Mesodermal cell (in vitro differentiated cells): Measurements from ENCODE around the gene ZNF580.

Source experiments
- H3K27ac ChIP-seq: 2 replicates; pipeline ENCODE4 v1.7.0; 2013; ENCODE audit warnings: mild to moderate bottlenecking, low read depth, low read length, moderate library complexity; ENCODE audit not compliant: severe bottlenecking
- H3K36me3 ChIP-seq: 2 replicates; pipeline ENCODE4 v1.7.1; 2013; ENCODE audit warnings: mild to moderate bottlenecking, low read length, moderate library complexity; ENCODE audit not compliant: control insufficient read depth, insufficient read depth
- H3K4me1 ChIP-seq: one replicate; pipeline ENCODE4 v1.7.1; 2013; ENCODE audit warnings: mild to moderate bottlenecking, low read length; ENCODE audit not compliant: insufficient read depth, control insufficient read depth, poor library complexity, severe bottlenecking
- H3K4me3 ChIP-seq: 2 replicates; pipeline ENCODE4 v1.7.0; 2013; ENCODE audit warnings: low read length, control low read depth, mild to moderate bottlenecking; ENCODE audit not compliant: insufficient read depth, poor library complexity, severe bottlenecking; ENCODE audit errors: extremely low read depth
- H3K9me3 ChIP-seq: 2 replicates; pipeline ENCODE4 v1.7.1; 2013; ENCODE audit warnings: mild to moderate bottlenecking, low read length, moderate library complexity; ENCODE audit not compliant: control insufficient read depth
- WGBS, 2 experiments: methylation state at CpG; one replicate each; pipeline ENCODE4 v1.1.5; 2013; ENCODE audit warnings: missing lambda C conversion rate in 2 of 2; ENCODE audit not compliant: insufficient coverage in 2 of 2; 5-methylcytosine and 5-hydroxymethylcytosine counted together

The ZNF580 gene

DNA sequence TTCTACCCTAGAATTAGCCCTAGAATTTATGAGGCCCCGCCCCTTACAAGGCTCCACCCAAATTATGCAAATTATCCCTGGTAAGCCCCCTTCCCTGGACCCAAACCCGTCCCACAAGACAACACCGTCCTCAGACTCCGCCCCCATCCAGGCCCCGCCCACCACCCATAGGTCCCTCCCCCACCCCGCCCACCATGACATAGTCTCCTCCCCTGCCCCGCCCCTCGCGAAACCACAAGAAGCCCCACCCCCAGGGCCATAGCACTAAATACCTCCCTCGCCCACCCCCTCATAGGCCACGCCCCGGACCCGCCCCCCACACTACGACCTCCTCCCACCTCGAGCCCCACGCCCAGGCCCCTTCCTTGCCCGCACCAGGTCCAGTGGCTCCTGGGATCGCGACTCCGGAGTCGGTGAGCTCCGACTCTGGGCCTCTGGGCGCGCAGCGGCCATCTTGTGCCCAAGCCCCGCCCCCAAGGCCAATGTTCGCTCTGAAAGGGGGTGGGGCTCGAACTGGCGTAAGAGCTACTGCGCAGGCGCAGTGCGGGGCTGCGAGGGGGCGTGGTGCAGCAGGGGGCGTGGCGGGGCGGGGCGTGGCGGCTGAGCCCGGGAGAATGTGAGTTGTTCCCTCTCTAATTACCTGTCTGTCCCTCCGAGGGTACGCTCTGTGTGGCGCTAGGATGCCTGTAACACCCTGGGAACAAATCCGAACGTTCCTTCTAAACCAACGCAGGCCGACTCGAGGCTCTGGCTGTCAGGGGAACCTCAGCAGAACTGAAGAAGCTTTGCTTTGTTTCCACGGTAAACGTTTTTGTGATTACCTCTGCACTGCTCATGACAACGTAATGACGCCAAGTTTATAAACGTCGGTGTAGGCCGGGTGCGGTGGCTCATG is 16.4 kb upstream of the ZNF580 start, which contains the start of gene ZNF784:
ZNF784 (minus strand) TSS at position 458 of the 895 bp plus-strand sequence; CDS start at position 453, 5 bp downstream.
- Histone ChIP-seq H3K27ac (peak within 1 kb of the TSS; percentile 97), H3K4me3 (peak within 1 kb of the TSS; percentile 56), H3K36me3 (peaks cover 13% of the 10 kb centered on the region), H3K4me1 (no peaks in the 10 kb centered on the region), H3K9me3 (no peaks in the 10 kb centered on the region)
- 2 to 4% methylated on average over 36 to 40 of the region's 56 CpGs for WGBS, 2 experiments

DNA sequence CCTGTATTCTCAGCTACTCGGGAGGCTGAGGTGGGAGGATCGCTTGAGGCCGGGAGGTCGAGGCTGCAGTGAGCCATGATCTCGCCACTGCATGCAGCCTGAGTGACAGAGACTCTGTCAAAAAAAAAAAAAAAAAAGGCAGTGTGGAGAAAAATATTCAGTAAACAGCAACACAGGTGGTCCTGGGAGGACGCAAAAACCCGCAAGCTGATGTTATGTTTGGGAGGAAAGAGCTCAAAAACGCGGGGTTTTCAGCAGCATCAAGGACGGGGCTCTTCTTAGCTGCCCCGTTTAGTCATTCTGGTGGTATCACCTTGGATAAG is 15.8 kb upstream of the ZNF580 start:
- Histone ChIP-seq H3K4me3 (peak overlapping the region; percentile 56), H3K27ac (no peak overlapping the region), H3K36me3 (peaks cover 9% of the 10 kb centered on the region), H3K4me1 (no peaks in the 10 kb centered on the region), H3K9me3 (no peaks in the 10 kb centered on the region)
- 60% methylated on average over 11 of the region's 11 CpGs; no CpG with 5 or more reads in 1 of the 2 experiments for WGBS, 2 experiments

DNA sequence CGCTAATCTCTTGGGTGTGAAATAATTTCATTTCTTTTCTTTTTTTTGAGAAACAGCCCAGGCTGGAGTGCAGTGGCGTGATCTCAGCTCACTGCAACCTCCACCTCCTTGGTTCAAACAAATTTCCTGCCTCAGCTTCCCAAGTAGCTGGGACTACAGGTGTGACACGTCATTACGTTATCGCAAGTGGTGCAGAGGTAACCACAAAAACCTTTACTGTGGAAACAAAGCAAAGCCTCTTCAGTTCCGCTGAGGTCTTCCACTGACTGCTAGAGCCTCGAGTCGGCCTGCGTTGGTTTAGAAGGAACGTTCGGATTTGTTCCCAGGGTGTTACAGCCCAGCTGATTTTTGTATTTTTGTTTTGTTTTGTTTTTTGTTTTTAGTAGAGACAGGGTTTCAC is 14.5 kb upstream of the ZNF580 start:
- no peak overlapping the region for H3K4me3 ChIP-seq
- peaks cover 2% of the 10 kb centered on the region for H3K36me3 ChIP-seq
- WGBS, 2 experiments: 82 to 93% methylated on average over 9 to 10 of the region's 11 CpGs
- H3K9me3 ChIP-seq: no peaks in the 10 kb centered on the region
- no peak overlapping the region for H3K27ac ChIP-seq
- no peaks in the 10 kb centered on the region for H3K4me1 ChIP-seq

DNA sequence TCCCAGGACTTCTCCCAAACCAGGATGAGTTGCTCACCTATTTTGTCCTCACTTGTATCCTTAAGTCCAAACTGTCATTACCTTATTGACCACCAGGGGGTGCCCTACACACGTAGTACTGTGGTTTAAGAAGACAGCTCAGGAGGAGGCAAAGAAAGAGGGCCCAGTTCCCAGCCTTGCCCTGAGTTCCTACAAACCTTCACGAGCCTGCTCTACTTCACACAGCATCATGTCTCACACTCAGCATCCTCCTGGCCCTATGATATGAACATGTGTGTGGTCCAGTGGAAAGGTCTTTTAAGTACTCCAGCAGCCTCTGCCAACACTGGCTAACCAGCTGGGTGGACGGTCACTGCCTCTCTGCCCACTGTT is 8.4 kb upstream of the ZNF580 start:
- peaks cover 10% of the 10 kb centered on the region for H3K4me1 ChIP-seq

DNA sequence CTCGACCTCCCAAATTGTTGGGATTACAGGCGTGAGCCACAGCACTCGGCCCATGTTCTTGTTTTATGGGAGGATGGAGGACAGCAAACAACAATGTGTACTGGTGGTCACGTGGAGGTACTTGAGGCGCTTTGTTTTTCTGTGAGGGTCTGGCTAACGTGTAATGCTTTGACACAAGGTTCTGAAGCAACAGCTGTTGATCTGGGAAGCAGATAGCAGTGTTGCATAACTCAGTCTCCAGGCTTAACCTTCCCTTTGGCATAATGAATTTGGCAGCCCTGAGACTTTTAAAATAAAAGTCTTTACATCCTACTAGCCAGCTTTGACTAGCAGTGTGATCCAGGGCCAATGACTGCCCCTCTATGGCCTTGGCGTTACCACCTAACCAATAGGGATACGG is 6.9 kb upstream of the ZNF580 start:
- H3K4me1 ChIP-seq: peaks cover 10% of the 10 kb centered on the region
- H3K4me3 ChIP-seq: no peak overlapping the region
- peaks cover 19% of the 10 kb centered on the region for H3K36me3 ChIP-seq
- H3K27ac ChIP-seq: no peak overlapping the region
- no peaks in the 10 kb centered on the region for H3K9me3 ChIP-seq
- 97 to 98% methylated on average over 6 to 7 of the region's 8 CpGs for WGBS, 2 experiments

More for the DNA sequence above, 8.4 kb upstream of the ZNF580 start:
- 42 to 90% methylated on average over 1 to 2 of the region's 3 CpGs for WGBS, 2 experiments
- Histone ChIP-seq H3K9me3 (no peaks in the 10 kb centered on the region), H3K27ac (no peak overlapping the region), H3K4me3 (no peak overlapping the region), H3K36me3 (peaks cover 5% of the 10 kb centered on the region)

DNA sequence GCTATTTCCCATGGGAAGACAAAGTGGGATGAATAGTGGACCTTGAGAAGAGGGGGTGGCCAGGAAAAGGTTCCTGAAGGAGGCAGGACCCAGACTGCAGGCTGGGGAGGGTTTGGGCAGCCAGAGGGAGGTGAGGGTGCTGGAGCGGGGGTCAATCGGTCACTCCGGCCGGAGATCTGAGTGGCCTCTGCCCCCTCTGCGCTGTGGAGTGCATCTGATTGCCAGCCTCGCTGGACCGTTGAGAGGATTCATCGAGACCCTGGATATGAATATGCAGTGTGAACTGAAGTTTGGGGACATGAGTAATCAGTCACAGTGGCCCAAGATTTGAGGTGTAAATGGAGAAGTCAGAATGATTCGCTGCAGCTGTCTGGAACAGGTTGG is 5.5 kb upstream of the ZNF580 start:
- peak overlapping the region; percentile 91 for H3K27ac ChIP-seq
- H3K9me3 ChIP-seq: no peaks in the 10 kb centered on the region
- peaks cover 19% of the 10 kb centered on the region for H3K36me3 ChIP-seq
- H3K4me1 ChIP-seq: peaks cover 10% of the 10 kb centered on the region
- WGBS, 2 experiments: 8% methylated on average over 6 to 9 of the region's 9 CpGs
- H3K4me3 ChIP-seq: peak overlapping the region; percentile 93

DNA sequence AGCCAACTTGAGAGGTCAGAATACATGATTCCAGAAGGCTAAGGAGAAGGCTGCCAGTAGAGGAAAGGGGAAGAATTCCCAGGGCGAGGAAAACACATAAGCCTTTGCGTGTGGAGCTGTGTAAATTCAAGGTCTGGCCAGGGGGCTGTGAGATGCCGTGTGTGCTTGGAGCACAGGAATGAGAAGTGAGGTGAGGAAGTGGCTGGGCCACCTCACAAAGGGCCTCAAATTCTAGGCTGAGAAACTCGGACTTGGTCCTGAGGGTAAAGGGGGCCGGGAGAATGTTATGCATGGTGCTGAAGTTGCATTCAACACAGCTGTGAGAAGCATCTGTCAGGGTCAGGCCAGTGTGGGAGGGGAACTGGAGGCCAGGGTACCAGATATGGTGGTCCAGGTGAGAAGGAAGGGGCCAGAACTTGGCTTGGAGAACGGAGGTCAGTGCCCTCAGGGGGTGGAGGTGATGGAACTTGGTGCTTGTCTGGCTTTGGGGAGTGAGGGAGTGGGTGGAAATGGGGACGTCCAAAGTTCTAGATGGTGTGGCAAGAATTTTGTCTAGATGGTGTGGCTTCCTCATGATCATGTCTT is 4.9 kb upstream of the ZNF580 start:
- WGBS, 2 experiments: 85% methylated on average over 6 to 7 of the region's 7 CpGs
- Histone ChIP-seq H3K4me3 (peak overlapping the region; percentile 93), H3K4me1 (peaks cover 10% of the 10 kb centered on the region), H3K9me3 (no peaks in the 10 kb centered on the region), H3K27ac (no peak overlapping the region), H3K36me3 (peaks cover 19% of the 10 kb centered on the region)

DNA sequence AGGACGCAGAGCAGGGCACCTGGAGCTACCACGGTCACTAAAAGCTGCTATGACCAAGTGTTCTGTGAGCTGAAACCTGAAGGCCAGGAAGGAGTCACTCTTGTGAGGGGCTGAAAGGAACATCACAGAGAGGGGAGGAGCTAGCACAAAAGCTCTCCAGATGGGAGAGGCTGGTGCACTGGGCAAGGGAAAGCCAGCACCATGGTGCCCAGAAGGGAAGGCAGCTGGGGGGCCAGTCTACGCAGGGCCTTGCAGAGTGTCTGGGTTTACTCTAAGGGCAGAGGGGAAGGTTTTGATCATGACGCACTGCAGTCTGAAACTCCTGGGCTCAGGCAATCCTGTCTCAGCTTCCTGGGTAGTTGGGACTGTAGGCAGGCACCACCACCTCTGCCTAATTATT is 4.1 kb upstream of the ZNF580 start:
- H3K4me1 ChIP-seq: peaks cover 10% of the 10 kb centered on the region
- WGBS, 2 experiments: 86 to 100% methylated on average over 1 to 3 of the region's 4 CpGs
- no peak overlapping the region for H3K27ac ChIP-seq
- no peak overlapping the region for H3K4me3 ChIP-seq
- no peaks in the 10 kb centered on the region for H3K9me3 ChIP-seq
- peaks cover 19% of the 10 kb centered on the region for H3K36me3 ChIP-seq

DNA sequence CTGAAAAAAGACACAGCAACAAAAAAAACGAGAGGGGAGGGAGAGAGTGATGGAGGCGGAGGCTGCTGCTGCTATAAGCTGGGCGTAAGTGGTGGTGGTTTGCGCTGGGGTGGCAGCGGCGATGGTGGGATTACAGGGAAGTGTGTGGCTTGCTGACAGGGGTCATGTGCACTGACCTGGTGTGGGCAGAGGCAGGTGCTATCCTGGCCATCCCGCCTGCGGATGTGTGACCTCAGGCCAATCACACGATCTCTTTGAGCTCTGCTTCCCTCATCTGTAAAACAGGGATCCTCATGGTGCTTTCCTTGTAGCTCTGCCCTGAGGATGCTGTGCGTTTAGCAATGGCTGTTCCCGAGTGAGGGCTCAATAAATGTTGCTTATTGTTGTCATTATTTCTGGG is 3.3 kb upstream of the ZNF580 start:
- H3K36me3 ChIP-seq: peaks cover 19% of the 10 kb centered on the region
- H3K27ac ChIP-seq: no peak overlapping the region
- H3K4me3 ChIP-seq: no peak overlapping the region
- no peaks in the 10 kb centered on the region for H3K9me3 ChIP-seq
- H3K4me1 ChIP-seq: peaks cover 10% of the 10 kb centered on the region
- 80 to 86% methylated on average over 10 to 11 of the region's 11 CpGs for WGBS, 2 experiments

DNA sequence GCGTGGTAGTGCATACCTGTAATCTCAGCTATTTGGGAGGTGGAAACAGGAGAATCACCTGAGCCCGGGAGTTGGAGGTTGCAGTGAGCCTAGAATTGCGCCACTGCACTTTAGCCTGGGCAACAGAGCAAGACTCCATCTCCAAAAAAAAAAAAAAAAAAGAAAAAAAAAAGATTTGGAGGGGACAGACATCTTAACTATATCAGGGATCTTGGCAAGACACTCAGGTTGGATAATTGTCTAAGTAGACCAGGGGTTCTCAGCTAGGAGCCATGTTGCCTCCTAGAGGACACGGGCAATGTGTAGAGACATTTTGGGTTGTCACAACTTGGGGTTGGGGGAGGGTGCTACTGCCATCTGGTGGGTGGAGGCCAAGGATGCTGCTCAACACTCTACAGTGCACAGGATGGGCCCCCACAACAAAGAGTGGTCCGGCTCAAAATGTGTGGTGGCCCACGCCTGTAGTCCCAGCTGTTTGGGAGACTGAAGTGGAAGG is 1.9 kb upstream of the ZNF580 start:
- 93 to 100% methylated on average over 1 to 3 of the region's 6 CpGs for WGBS, 2 experiments
- H3K9me3 ChIP-seq: no peaks in the 10 kb centered on the region
- peaks cover 19% of the 10 kb centered on the region for H3K36me3 ChIP-seq
- no peak overlapping the region for H3K4me3 ChIP-seq
- no peak overlapping the region for H3K27ac ChIP-seq
- peaks cover 10% of the 10 kb centered on the region for H3K4me1 ChIP-seq
